Naive B cell (primary cell): Measurements from ENCODE around the gene PET100. TPM values are rescaled to one million over a fixed set of nuclear protein-coding genes. Genes with fewer than 3 reads are reported as not detected.
"Not testable (repeated sequence)": the region's sequence is repeated elsewhere in the genome, so short reads cannot be mapped to it uniquely, and the experiment has no call there.

ENCODE experiments used
- ATAC-seq, 2 donors: fragments of 150-1000 bp; cut with Tn5 transposase; 2 replicates each; pipeline ENCODE4 v1.10.0; 2021; ENCODE audit warnings: low read depth in 2 of 2, mild to moderate bottlenecking in 2 of 2, moderate library complexity in 2 of 2
- DNase-seq: peaks from one replicate; pipeline ENCODE4 v3.0.0; 2022
- H3K27ac Mint-ChIP-seq, 6 donors: one replicate each; pipeline ENCODE4 v1.8.0; 2020 to 2022; ENCODE audit warnings: mild to moderate bottlenecking in 6 of 6, mixed read lengths in 6 of 6, moderate library complexity in 5 of 6, inconsistent platforms in 2 of 6
- H3K27me3 Mint-ChIP-seq, 3 donors: one replicate each; pipeline ENCODE4 v1.8.0; 2021 to 2022; ENCODE audit warnings: mixed read lengths in 3 of 3, mild to moderate bottlenecking in 1 of 3
- H3K36me3 Mint-ChIP-seq, 2 donors: one replicate each; pipeline ENCODE4 v1.8.0; 2020 to 2022; ENCODE audit warnings: mixed read lengths in 2 of 2, inconsistent platforms in 1 of 2, mild to moderate bottlenecking in 1 of 2
- H3K4me1 Mint-ChIP-seq, 3 donors: one replicate each; pipeline ENCODE4 v1.8.0; 2020 to 2022; ENCODE audit warnings: mixed read lengths in 3 of 3, inconsistent platforms in 1 of 3, mild to moderate bottlenecking in 1 of 3, moderate library complexity in 1 of 3
- H3K4me3 Mint-ChIP-seq, 8 donors: one replicate each; pipeline ENCODE4 v1.8.0; 2020 to 2022; ENCODE audit warnings: mild to moderate bottlenecking in 8 of 8, mixed read lengths in 8 of 8, moderate library complexity in 8 of 8, inconsistent platforms in 2 of 8
- H3K9me3 Mint-ChIP-seq, 7 donors: one replicate each; pipeline ENCODE4 v1.8.0; 2020 to 2022; ENCODE audit warnings: mixed read lengths in 7 of 7, mild to moderate bottlenecking in 5 of 7, inconsistent platforms in 2 of 7, moderate library complexity in 1 of 7
- polyA plus RNA-seq, 6 donors: library from polyadenylated mRNA; unstranded; fragments of 300-500 nt; fragmentation: Illumina TruSeq; gene quantifications; one replicate each; pipeline ENCODE4 v1.2.3, GENCODE V29; 2021; ENCODE audit warnings: low read depth in 6 of 6

The PET100 gene
- polyA plus RNA-seq, 6 donors from 2014 or later: 195 to 441 (median 254) TPM

DNA sequence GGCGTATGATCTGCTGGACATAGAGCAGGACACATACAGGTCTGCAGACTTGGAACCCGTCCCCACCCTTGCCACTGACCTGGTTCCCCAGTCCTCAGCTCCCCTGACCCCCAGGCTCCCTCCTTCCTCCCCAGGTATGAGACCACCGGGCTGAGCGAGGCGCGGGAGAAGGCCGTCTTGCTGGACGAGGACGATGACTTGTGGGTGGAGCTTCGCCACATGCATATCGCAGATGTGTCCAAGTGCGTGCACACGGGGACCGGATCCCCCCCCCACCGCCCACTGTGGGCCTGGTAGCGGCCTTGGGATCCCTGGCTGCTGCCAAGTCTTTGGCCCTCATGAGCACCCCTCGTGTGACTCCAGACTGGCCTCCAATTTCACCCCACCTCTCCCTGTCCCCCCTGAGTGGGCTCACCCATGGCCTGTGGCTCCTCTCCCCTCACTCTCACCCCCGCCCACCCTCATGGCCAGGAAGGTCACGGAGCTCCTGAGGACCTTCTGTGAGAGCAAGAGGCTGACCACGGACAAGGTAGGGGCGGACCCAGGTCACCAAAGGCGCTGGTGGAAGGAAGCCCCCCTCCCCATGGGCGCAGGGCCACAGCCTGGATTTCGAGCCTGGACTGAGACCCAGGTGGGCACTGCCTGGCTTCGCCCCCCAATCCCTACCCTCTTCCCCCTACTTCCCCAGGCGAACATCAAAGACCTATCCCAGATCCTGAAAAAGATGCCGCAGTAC, 12.9 kb downstream of the PET100 start:
- Mint-ChIP-seq H3K36me3 (peaks cover 0 to 18% of the 10 kb centered on the region in 2 donors), H3K4me1 (peaks cover 25 to 37% (median 29%) of the 10 kb centered on the region in 3 donors), H3K27me3 (no peaks in the 10 kb centered on the region), H3K4me3 (no peak overlapping the region), H3K9me3 (peaks cover 0 to 1% (median 0%) of the 10 kb centered on the region in 7 donors), H3K27ac (peak overlapping the region in 1 of 6 donors; percentile 32)
- DNase-seq (no peak), ATAC-seq (no peak)

- H3K4me3 Mint-ChIP-seq: no peak overlapping the region
- ATAC-seq (no peak), DNase-seq (no peak)
- no peaks in the 10 kb centered on the region for H3K27me3 Mint-ChIP-seq
- peaks cover 0 to 1% (median 0%) of the 10 kb centered on the region in 7 donors for H3K9me3 Mint-ChIP-seq
- peak overlapping the region in 1 of 6 donors; percentile 32 for H3K27ac Mint-ChIP-seq
- peaks cover 0 to 18% of the 10 kb centered on the region in 2 donors for H3K36me3 Mint-ChIP-seq
- peaks cover 25 to 31% (median 25%) of the 10 kb centered on the region in 3 donors for H3K4me1 Mint-ChIP-seq
Measured at GRCh38 chr19:7643031-7643415, 13.4 kb downstream of the PET100 start.

GRCh38 chr19:7643629-7644549, 14.3 kb downstream of the PET100 start:
- ATAC-seq, H3K27me3 Mint-ChIP-seq, DNase-seq, H3K9me3 Mint-ChIP-seq: not testable (repeated sequence)
- Mint-ChIP-seq H3K36me3 (peaks cover 0 to 18% of the 10 kb centered on the region in 2 donors), H3K27ac (peak overlapping the region in 1 of 6 donors; percentile 69), H3K4me1 (peaks cover 19 to 24% (median 24%) of the 10 kb centered on the region in 3 donors), H3K4me3 (peak overlapping the region in 1 of 8 donors; percentile 35)

DNA sequence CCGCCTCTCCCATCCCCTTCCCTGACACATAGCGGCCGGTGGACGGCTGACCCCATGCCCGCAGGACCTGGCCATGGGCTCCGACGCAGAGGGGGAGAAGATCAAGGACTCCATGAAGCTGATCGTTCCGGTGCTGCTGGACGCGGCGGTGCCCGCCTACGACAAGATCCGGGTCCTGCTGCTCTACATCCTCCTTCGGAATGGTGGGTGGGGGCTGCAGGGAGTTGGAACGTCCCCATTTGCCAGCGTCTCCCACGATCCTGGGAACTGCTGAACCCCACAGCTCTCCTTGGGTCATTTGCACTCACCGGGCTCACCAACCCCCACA, 14.9 kb downstream of the PET100 start:
- Mint-ChIP-seq H3K9me3 (peaks cover 0 to 1% (median 0%) of the 10 kb centered on the region in 7 donors), H3K27ac (no peak overlapping the region), H3K4me3 (peak overlapping the region in 1 of 8 donors; percentile 35)

GRCh38 chr19:7645163-7645562, 15.6 kb downstream of the PET100 start:
- Mint-ChIP-seq H3K27ac (peak overlapping the region in 1 of 6 donors; percentile 83), H3K36me3 (peaks cover 0 to 11% of the 10 kb centered on the region in 2 donors)
- no peak for ATAC-seq

More for the DNA sequence above, 14.9 kb downstream of the PET100 start:
- ATAC-seq (no peak), DNase-seq (no peak)
- Mint-ChIP-seq H3K4me1 (peaks cover 12 to 18% (median 18%) of the 10 kb centered on the region in 3 donors), H3K27me3 (no peaks in the 10 kb centered on the region), H3K36me3 (peaks cover 0 to 18% of the 10 kb centered on the region in 2 donors)

GRCh38 chr19:7645656-7646425, 16.2 kb downstream of the PET100 start:
- no peaks in the 10 kb centered on the region for H3K27me3 Mint-ChIP-seq
- ATAC-seq: no peak

More at GRCh38 chr19:7645163-7645562, 15.6 kb downstream of the PET100 start:
- no peaks in the 10 kb centered on the region for H3K27me3 Mint-ChIP-seq
- H3K4me3 Mint-ChIP-seq: peak overlapping the region in 1 of 8 donors; percentile 75
- H3K4me1 Mint-ChIP-seq: peaks cover 6 to 11% (median 11%) of the 10 kb centered on the region in 3 donors
- no peak for DNase-seq
- no peaks in the 10 kb centered on the region for H3K9me3 Mint-ChIP-seq

DNA sequence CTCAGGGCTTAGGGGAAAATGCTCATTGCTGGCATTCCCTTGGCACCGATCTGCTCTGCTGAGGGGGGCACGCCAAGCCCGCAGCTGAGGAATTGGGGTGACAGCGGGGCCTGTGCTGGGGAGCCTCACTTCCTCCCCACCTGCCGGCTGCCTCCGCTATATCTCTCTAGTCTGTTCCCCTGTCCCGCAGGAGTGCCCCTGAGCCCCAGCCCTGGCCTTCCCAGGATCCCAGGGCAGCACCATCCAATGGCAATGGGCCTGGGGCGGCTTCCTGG, 16.8 kb downstream of the PET100 start:
- ATAC-seq (no peak), DNase-seq (no peak)
- Mint-ChIP-seq H3K4me1 (peaks cover 2 to 9% (median 7%) of the 10 kb centered on the region in 3 donors), H3K4me3 (no peak overlapping the region), H3K36me3 (peaks cover 0 to 10% of the 10 kb centered on the region in 2 donors), H3K27ac (peak overlapping the region in 1 of 6 donors; percentile 79), H3K27me3 (no peaks in the 10 kb centered on the region), H3K9me3 (no peaks in the 10 kb centered on the region)

More at GRCh38 chr19:7645656-7646425, 16.2 kb downstream of the PET100 start:
- Mint-ChIP-seq H3K4me3 (peak overlapping the region in 1 of 8 donors; percentile 44), H3K4me1 (peaks cover 2 to 9% (median 7%) of the 10 kb centered on the region in 3 donors), H3K9me3 (no peaks in the 10 kb centered on the region), H3K36me3 (peaks cover 0 to 10% of the 10 kb centered on the region in 2 donors), H3K27ac (peak overlapping the region in 1 of 6 donors; percentile 30)
- DNase-seq: no peak

DNA sequence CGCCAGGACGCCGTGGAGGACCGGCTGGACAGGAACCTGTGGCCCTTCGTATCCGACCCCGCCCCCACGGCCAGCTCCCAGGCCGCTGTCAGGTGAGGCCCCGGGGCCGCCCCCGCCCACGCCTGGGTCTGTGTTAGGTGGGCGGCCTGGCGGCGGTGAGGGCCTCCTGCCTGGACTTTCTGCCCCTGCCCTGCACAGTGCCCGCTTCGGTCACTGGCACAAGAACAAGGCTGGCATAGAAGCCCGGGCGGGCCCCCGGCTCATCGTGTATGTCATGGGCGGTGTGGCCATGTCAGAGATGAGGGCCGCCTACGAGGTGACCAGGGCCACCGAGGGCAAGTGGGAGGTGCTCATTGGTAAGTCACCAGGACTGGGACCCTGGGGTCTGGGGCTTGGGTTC, 17.6 kb downstream of the PET100 start:
- peaks cover 8 to 11% (median 9%) of the 10 kb centered on the region in 3 donors for H3K4me1 Mint-ChIP-seq

DNA sequence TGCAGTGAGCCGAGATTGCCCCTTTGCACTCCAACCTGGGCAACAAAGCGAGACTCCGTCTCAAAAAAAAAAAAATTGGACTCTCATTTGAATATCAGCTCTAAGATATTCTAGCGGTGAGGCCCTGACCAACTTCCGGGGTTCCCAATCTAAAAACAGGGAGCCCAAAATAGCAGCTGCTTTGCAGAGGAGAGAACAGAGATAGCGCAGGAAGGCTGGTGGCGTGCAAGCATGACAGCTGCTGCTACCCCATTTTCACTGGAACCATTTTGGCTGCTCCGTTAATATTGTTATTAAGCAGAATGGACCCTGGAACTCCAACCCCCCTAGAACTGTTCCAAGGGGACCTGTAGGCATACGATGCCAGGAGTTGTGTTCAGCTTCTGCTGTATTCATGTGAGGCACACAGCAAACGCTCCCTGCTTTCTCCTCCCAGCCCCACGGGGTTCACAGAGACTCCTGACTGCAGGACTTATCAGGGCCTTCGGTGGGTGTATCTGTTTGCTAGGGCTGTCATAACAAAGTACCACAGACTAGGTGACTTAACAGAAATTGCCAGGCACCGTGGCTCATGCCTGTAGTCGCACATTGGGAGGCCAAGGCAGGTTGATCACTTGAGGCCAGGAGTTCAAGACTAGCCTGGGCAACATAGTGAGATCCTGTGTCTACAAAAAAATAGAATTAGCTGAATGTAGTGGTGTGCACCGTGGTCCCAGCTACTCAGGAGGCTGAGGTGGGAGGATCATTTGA, 18.8 kb downstream of the PET100 start:
- peaks cover 14 to 20% (median 19%) of the 10 kb centered on the region in 3 donors for H3K4me1 Mint-ChIP-seq
- ATAC-seq (no peak), DNase-seq (no peak)
- H3K4me3 Mint-ChIP-seq: no peak overlapping the region
- no peaks in the 10 kb centered on the region for H3K9me3 Mint-ChIP-seq
- peaks cover 0 to 10% of the 10 kb centered on the region in 2 donors for H3K36me3 Mint-ChIP-seq
- no peak overlapping the region for H3K27ac Mint-ChIP-seq
- peaks cover 0 to 10% (median 0%) of the 10 kb centered on the region in 3 donors for H3K27me3 Mint-ChIP-seq

More for the DNA sequence above, 17.6 kb downstream of the PET100 start:
- Mint-ChIP-seq H3K27ac (no peak overlapping the region), H3K4me3 (no peak overlapping the region), H3K36me3 (peaks cover 0 to 10% of the 10 kb centered on the region in 2 donors), H3K27me3 (peaks cover 0 to 1% (median 0%) of the 10 kb centered on the region in 3 donors), H3K9me3 (no peaks in the 10 kb centered on the region)
- DNase-seq (no peak), ATAC-seq (no peak)

GRCh38 chr19:7650148-7650547, 20.6 kb downstream of the PET100 start:
- Mint-ChIP-seq H3K27me3 (peaks cover 0 to 10% (median 0%) of the 10 kb centered on the region in 3 donors), H3K36me3 (peaks cover 0 to 10% of the 10 kb centered on the region in 2 donors), H3K4me3 (peak overlapping the region in 1 of 8 donors; percentile 70), H3K27ac (peak overlapping the region in 1 of 6 donors; percentile 71), H3K4me1 (peaks cover 13 to 16% (median 14%) of the 10 kb centered on the region in 3 donors), H3K9me3 (no peaks in the 10 kb centered on the region)
- ATAC-seq: no peak
- DNase-seq: no peak

DNA sequence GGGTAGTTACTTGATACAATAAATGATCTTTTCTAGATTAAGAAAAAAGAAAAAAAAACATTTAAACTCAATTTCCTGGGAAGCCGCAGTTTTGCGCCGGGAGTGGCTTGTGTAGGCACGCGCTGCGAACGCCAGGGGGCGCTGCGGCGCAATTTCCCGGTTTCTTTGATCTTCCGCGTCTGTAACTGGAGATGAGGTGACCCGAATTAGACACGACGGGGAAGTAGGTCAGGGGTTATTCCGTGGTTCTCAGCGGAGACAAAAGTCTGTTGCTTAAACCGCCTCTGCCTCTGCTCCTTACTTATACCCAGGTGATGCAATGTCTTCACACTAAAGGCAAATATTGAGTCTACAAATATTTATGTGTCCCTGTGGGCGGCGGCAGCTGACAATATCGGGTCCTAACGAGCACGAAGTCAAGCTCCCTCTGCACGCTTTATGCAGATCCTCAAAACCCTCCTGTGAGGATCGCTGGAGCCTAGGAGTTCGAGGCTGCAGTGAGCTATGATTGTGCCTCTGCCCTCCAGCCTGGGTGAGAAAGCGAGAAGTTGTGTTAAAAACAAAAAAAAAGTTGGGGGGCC, 22.6 kb downstream of the PET100 start:
- Mint-ChIP-seq H3K27ac (peak overlapping the region in 3 of 6 donors; percentile 44 to 94 (median 90)), H3K4me1 (peaks cover 10 to 15% (median 14%) of the 10 kb centered on the region in 3 donors), H3K36me3 (no peaks in the 10 kb centered on the region), H3K9me3 (no peaks in the 10 kb centered on the region), H3K4me3 (peak overlapping the region; percentile 59 to 92 (median 85)), H3K27me3 (peaks cover 0 to 10% (median 0%) of the 10 kb centered on the region in 3 donors)
- ATAC-seq: peak; percentile 90 to 93
- DNase-seq: peak; percentile 74

- Mint-ChIP-seq H3K27me3 (peaks cover 0 to 10% (median 5%) of the 10 kb centered on the region in 3 donors), H3K9me3 (no peaks in the 10 kb centered on the region), H3K4me3 (no peak overlapping the region), H3K4me1 (peaks cover 14 to 27% (median 25%) of the 10 kb centered on the region in 3 donors), H3K27ac (no peak overlapping the region), H3K36me3 (no peaks in the 10 kb centered on the region)
- no peak for ATAC-seq
- DNase-seq: no peak
Measured at GRCh38 chr19:7654401-7654800, 24.8 kb downstream of the PET100 start.
